Fibroblast of lung (primary cell): ENCODE data around the gene TIMM50. TPM values are rescaled to one million over a fixed set of nuclear protein-coding genes. Genes with fewer than 3 reads are reported as not detected.

Experiments
- DNase-seq, 2 donors: peaks; one replicate each; pipeline versions ENCODE4 v3.0.0 to v3.0.0-alpha.2; 2010; ENCODE audit warnings: low read depth in 2 of 2
- H2AFZ ChIP-seq: 2 replicates; pipeline ENCODE4 v1.5.1; 2012; ENCODE audit warnings: low read length, control low read depth, inconsistent platforms
- H3K27ac ChIP-seq: 2 replicates; pipeline ENCODE4 v1.5.1; 2011; ENCODE audit warnings: low read length, control low read depth; ENCODE audit not compliant: insufficient read depth
- H3K27me3 ChIP-seq: 2 replicates; pipeline ENCODE4 v1.5.1; 2011; ENCODE audit warnings: mild to moderate bottlenecking, low read length; ENCODE audit not compliant: control insufficient read depth, insufficient read depth
- H3K36me3 ChIP-seq: 2 replicates; pipeline ENCODE4 v1.5.1; 2011; ENCODE audit warnings: low read length; ENCODE audit not compliant: control insufficient read depth, insufficient read depth
- H3K4me1 ChIP-seq: 2 replicates; pipeline ENCODE4 v1.5.1; 2011; ENCODE audit warnings: low read length; ENCODE audit not compliant: control insufficient read depth, insufficient read depth; ENCODE audit errors: extremely low read depth
- H3K4me2 ChIP-seq: 2 replicates; pipeline ENCODE4 v1.5.1; 2011; ENCODE audit warnings: low read length, control low read depth; ENCODE audit not compliant: insufficient read depth; ENCODE audit errors: extremely low read depth
- H3K4me3 ChIP-seq, 4 experiments: fragments of 200-600 bp in 1 of 4; sonication (generic) in 1 of 4; replicated peaks in 1 of 4; 2 replicates each; pipeline ENCODE4 v1.5.1; 2011 to 2016; ENCODE audit warnings: low read length in 4 of 4, low read depth in 3 of 4, mild to moderate bottlenecking in 3 of 4, control low read depth in 2 of 4, inconsistent platforms in 1 of 4, mixed read lengths in 1 of 4; ENCODE audit not compliant: insufficient read depth in 1 of 4; ENCODE audit errors: control extremely low read depth in 1 of 4
- H3K79me2 ChIP-seq: 2 replicates; pipeline ENCODE4 v1.5.1; 2012; ENCODE audit warnings: mild to moderate bottlenecking, low read length, inconsistent platforms; ENCODE audit not compliant: control insufficient read depth, insufficient read depth
- H3K9ac ChIP-seq: 2 replicates; pipeline ENCODE4 v1.5.1; 2011; ENCODE audit warnings: mild to moderate bottlenecking, low read length, control low read depth; ENCODE audit not compliant: insufficient read depth
- H3K9me3 ChIP-seq: 2 replicates; pipeline ENCODE4 v1.5.1; 2012; ENCODE audit warnings: low read depth, low read length; ENCODE audit not compliant: control insufficient read depth, insufficient read depth
- H4K20me1 ChIP-seq: 2 replicates; pipeline ENCODE4 v1.5.1; 2011; ENCODE audit warnings: low read length; ENCODE audit not compliant: control insufficient read depth, insufficient read depth; ENCODE audit errors: extremely low read depth
- CTCF ChIP-seq, 2 donors: IDR thresholded peaks in 1 of 2; conservative IDR thresholded peaks in 1 of 2; 1 replicate in 1 of 2; 2 replicates in 1 of 2; pipeline ENCODE4 v1.5.1; 2011 to 2012; ENCODE audit warnings: low read length in 2 of 2, control low read depth in 1 of 2, inconsistent platforms in 1 of 2, low read depth in 1 of 2, mild to moderate bottlenecking in 1 of 2
- EZH2 ChIP-seq: IDR thresholded peaks from 2 replicates; pipeline ENCODE4 v1.5.1; 2012; ENCODE audit warnings: low read length, control low read depth, mild to moderate bottlenecking; ENCODE audit errors: missing control alignments
- polyA plus RNA-seq, 2 donors: library from polyadenylated mRNA; depleted of rRNA in 1 of 2; stranded (reverse) in 1 of 2; unstranded in 1 of 2; fragments of >200 nt; gene quantifications; 2 replicates each; pipeline ENCODE4 v1.2.1, GENCODE V29; 2011 to 2012; ENCODE audit warnings: missing spikeins in 1 of 2
- total RNA-seq: library from RNA; depleted of rRNA; stranded (reverse); fragments of >200 nt; gene quantifications from 2 replicates; pipeline ENCODE4 v1.2.1, GENCODE V29; 2014

TIMM50 gene
- total and polyA plus RNA-seq, 2 donors (not counting 1 experiment from before 2014, with no cell fraction given): 43.5 to 45.7 TPM

- H3K4me2 ChIP-seq: no peak overlapping the region
- H4K20me1 ChIP-seq: no peaks in the 10 kb centered on the region
- no peak overlapping the region for H2AFZ ChIP-seq
- TF ChIP-seq EZH2 (no peak), CTCF (conservative IDR thresholded peaks at IDR 0.05 in 1 of 2, IDR thresholded peaks at IDR 0.05 in 1 of 2; ENCODE audit: low read depth in 1 of 2, low read length in 2 of 2) (no peak)
- DNase-seq: no peak
- peaks cover 27% of the 10 kb centered on the region for H3K27me3 ChIP-seq
- no peaks in the 10 kb centered on the region for H3K36me3 ChIP-seq
- H3K79me2 ChIP-seq: no peaks in the 10 kb centered on the region
- H3K4me3 ChIP-seq: no peak overlapping the region
- H3K27ac ChIP-seq: no peak overlapping the region
- H3K9ac ChIP-seq: no peak overlapping the region
- H3K9me3 ChIP-seq: no peaks in the 10 kb centered on the region
- H3K4me1 ChIP-seq: no peaks in the 10 kb centered on the region
Observed at GRCh38 chr19:39499932-39500331, 19.3 kb downstream of the TIMM50 start.

- H3K27ac ChIP-seq: no peak overlapping the region
- no peaks in the 10 kb centered on the region for H4K20me1 ChIP-seq
- no peak overlapping the region for H3K4me3 ChIP-seq
- TF ChIP-seq CTCF (conservative IDR thresholded peaks at IDR 0.05 in 1 of 2, IDR thresholded peaks at IDR 0.05 in 1 of 2; ENCODE audit: low read depth in 1 of 2, low read length in 2 of 2): no peak
- TF ChIP-seq EZH2: no peak
- no peak overlapping the region for H2AFZ ChIP-seq
- no peaks in the 10 kb centered on the region for H3K9me3 ChIP-seq
- DNase-seq: no peak
- H3K79me2 ChIP-seq: no peaks in the 10 kb centered on the region
- no peak overlapping the region for H3K9ac ChIP-seq
- no peaks in the 10 kb centered on the region for H3K36me3 ChIP-seq
- no peaks in the 10 kb centered on the region for H3K4me1 ChIP-seq
- peaks cover 27% of the 10 kb centered on the region for H3K27me3 ChIP-seq
- H3K4me2 ChIP-seq: no peak overlapping the region
Observed at GRCh38 chr19:39500543-39500942, 19.9 kb downstream of the TIMM50 start.

DNA sequence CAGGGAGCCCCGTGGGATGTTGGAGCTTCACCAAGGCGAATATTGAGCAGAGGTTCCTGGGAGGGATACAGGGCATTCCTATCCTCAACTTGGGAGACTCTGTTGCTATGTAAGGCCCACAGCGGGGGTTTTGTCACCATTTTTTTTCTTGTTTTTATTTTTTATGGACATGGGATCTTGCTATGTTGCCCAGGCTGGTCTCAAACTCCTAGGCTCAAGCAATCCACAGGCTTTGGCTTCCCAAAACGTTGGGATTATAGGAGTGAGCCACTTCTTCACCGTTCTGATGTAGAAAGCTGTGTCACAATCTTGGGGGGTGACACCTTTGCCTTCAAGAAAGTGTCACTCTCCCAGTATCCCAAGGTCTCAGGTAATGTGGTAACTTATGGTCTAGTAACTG, 20.7 kb downstream of the TIMM50 start:
- no peaks in the 10 kb centered on the region for H4K20me1 ChIP-seq
- DNase-seq: no peak
- no peak overlapping the region for H2AFZ ChIP-seq
- no peaks in the 10 kb centered on the region for H3K79me2 ChIP-seq
- H3K27ac ChIP-seq: no peak overlapping the region
- H3K36me3 ChIP-seq: no peaks in the 10 kb centered on the region
- no peaks in the 10 kb centered on the region for H3K4me1 ChIP-seq
- no peak overlapping the region for H3K9ac ChIP-seq
- TF ChIP-seq EZH2: no peak
- no peak for TF ChIP-seq CTCF (conservative IDR thresholded peaks at IDR 0.05 in 1 of 2, IDR thresholded peaks at IDR 0.05 in 1 of 2; ENCODE audit: low read depth in 1 of 2, low read length in 2 of 2)
- H3K27me3 ChIP-seq: peaks cover 30% of the 10 kb centered on the region
- no peak overlapping the region for H3K4me2 ChIP-seq
- no peaks in the 10 kb centered on the region for H3K9me3 ChIP-seq
- H3K4me3 ChIP-seq: no peak overlapping the region
